GM12873 (cell line): ENCODE measurements around the gene EPS8L3.
A peak's percentile ranks its signal among the peaks of the same experiment; 100 is the strongest.

Experiments
- CTCF ChIP-seq: IDR thresholded peaks from 2 replicates; pipeline ENCODE4 v1.5.1; 2012; ENCODE audit warnings: low read depth, mild to moderate bottlenecking, moderate library complexity, low read length, control low read depth; ENCODE audit not compliant: insufficient read depth; ENCODE audit errors: missing control alignments

The EPS8L3 gene

GRCh38 chr1:109791495-109792043, 27.8 kb upstream of the EPS8L3 start:
- no peak for TF ChIP-seq CTCF

DNA sequence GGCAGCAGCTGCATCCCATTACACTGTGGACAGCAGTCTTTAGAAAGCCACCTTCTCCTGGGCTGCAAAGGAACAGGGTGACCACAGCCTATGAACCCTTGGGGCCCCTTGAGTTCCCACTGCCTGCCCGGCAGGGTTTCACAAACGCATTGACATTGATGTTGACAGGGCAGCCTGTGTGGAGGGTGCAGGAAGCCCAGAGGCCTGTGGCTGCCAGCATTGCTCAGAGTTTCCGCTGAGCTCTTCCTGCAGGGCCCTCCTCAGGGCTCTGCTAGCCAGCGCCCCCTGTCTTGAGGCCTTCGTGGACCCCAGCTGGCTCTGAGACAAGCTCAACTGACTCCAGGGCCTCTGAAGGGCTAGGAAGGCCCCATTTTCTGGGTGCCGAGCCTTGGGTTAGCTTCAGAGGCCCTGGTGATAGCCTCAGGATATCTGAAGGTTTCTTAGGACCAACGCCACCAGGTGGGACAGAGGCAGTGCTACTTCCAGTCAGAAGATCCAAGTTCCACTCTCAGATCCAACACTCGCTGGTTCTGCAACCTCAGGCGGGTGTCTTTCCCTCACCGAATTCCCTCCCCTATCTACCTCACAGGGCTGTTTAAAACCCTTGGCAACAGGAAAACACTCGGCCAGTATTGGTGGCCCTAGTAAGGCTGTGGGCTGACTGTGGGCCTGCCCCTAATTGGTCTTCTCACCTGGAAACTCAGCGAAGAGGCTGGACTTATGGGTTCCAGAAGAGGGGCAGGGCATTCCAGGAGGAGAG, 27.2 kb upstream of the EPS8L3 start:
- peak; percentile 51 for TF ChIP-seq CTCF

GRCh38 chr1:109790329-109790728, 26.6 kb upstream of the EPS8L3 start:
- no peak for TF ChIP-seq CTCF

- TF ChIP-seq CTCF = no peak
Measured at GRCh38 chr1:109789551-109790180, 25.9 kb upstream of the EPS8L3 start.

DNA sequence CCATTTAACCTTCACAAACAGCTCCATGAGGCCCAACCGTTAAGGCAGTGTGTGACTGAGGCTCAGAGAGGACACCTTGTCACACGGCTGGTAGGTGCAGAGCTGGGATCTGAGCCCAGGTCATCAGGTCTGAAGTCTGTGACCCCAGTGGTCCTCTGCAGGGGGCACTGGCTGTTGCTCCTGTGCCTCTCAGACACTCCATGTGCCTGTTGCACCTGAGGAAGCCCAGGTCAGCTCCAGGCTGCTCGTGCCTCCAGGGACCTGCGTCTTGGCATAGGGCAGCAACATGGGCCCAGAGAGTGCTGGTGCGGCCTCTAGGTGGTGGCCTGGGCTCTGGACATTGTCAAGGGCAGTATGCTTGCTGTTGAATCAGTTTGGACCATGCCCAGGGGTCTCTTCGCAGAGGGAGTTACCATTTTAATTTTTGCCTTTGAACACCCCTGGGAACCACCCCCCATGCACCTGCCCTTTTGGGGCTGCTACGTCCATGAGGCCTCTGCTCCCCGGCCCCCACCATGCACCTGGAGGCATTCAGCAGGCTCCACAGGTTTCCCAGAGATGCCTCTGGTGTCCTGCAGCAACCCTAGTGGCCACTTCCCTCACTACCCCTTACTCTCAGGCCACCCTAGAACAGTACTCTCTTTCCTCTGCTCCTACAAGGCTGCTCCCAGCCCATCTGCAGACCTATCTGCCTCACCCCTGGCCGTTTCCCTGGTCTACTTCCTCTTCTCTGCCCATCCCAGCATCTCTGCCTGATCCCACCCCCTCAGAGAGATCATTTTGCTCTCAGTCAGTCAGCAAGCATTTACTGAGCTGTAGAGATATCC, 25.2 kb upstream of the EPS8L3 start:
- peak; percentile 59 for TF ChIP-seq CTCF

- no peak for TF ChIP-seq CTCF
Measured at GRCh38 chr1:109787845-109788601, 24.3 kb upstream of the EPS8L3 start.
